Gastroesophageal sphincter (tissue), 4 donors: ENCODE measurements around the gene PTTG1. TPM values are rescaled to one million over a fixed set of nuclear protein-coding genes. Genes with fewer than 3 reads are reported as not detected.

ENCODE experiments used
- ATAC-seq: fragments of 150-250 bp; one replicate; pipeline ENCODE4 v1.9.1; 2016; ENCODE audit warnings: mild to moderate bottlenecking, moderate library complexity
- H3K27ac ChIP-seq, 4 donors: fragments of 200-600 bp; sonication (generic) in 3 of 4; 1 replicate in 3 of 4; 2 replicates in 1 of 4; pipeline ENCODE4 v1.5.1; 2016 to 2019
- H3K27me3 ChIP-seq: fragments of 200-600 bp; sonication (generic); one replicate; pipeline ENCODE4 v1.5.1; 2019
- H3K36me3 ChIP-seq, 2 donors: fragments of 200-600 bp; sonication (generic); one replicate each; pipeline ENCODE4 v1.5.1; 2019; ENCODE audit warnings: control low read depth in 1 of 2
- H3K4me1 ChIP-seq, 3 donors: fragments of 200-600 bp; sonication (generic); 1 replicate in 2 of 3; 2 replicates in 1 of 3; pipeline ENCODE4 v1.5.1; 2016 to 2019; ENCODE audit warnings: control low read depth in 2 of 3
- H3K4me3 ChIP-seq, 2 donors: fragments of 200-600 bp; sonication (generic); one replicate each; pipeline ENCODE4 v1.5.1; 2019; ENCODE audit warnings: mild to moderate bottlenecking in 1 of 2, moderate library complexity in 1 of 2
- H3K9me3 ChIP-seq, 3 donors: fragments of 200-600 bp; sonication (generic); one replicate each; pipeline ENCODE4 v1.5.1; 2017 to 2019; ENCODE audit warnings: control low read depth in 2 of 3
- CTCF ChIP-seq, 4 experiments: fragments of 200-600 bp in 2 of 4; fragments of 450-650 bp in 2 of 4; sonication (generic) in 1 of 4; IDR thresholded peaks; one replicate each; pipeline ENCODE4 v1.5.1; 2017 to 2019; ENCODE audit warnings: antibody characterized with exemption in 4 of 4, mild to moderate bottlenecking in 2 of 4, moderate library complexity in 2 of 4
- EP300 ChIP-seq: sonication (generic); formaldehyde crosslinking; IDR thresholded peaks from one replicate; pipeline ENCODE4 v1.6.1; 2017; ENCODE audit warnings: antibody characterized with exemption, mild to moderate bottlenecking
- POLR2A ChIP-seq, 2 donors: fragments of 450-650 bp; IDR thresholded peaks; one replicate each; pipeline ENCODE4 v1.6.1; 2017; ENCODE audit warnings: antibody characterized with exemption in 2 of 2, mild to moderate bottlenecking in 2 of 2, moderate library complexity in 1 of 2
- POLR2AphosphoS5 ChIP-seq: sonication (generic); formaldehyde crosslinking; IDR thresholded peaks from one replicate; pipeline ENCODE4 v1.6.1; 2017; ENCODE audit warnings: antibody characterized with exemption
- WGBS, 2 donors: methylation state at CpG; one replicate each; pipeline ENCODE4 v1.1.5; 2018; ENCODE audit warnings: low coverage in 1 of 2; 5-methylcytosine and 5-hydroxymethylcytosine counted together
- total RNA-seq, 4 donors: library from RNA; depleted of rRNA; stranded (reverse); fragments of >200 nt; gene quantifications; one replicate each; pipeline ENCODE4 v1.1.0, GENCODE V29; 2016

The PTTG1 gene
- total RNA-seq, 4 donors from 2014 or later: 3.5 to 31.8 (median 4.8) TPM

DNA sequence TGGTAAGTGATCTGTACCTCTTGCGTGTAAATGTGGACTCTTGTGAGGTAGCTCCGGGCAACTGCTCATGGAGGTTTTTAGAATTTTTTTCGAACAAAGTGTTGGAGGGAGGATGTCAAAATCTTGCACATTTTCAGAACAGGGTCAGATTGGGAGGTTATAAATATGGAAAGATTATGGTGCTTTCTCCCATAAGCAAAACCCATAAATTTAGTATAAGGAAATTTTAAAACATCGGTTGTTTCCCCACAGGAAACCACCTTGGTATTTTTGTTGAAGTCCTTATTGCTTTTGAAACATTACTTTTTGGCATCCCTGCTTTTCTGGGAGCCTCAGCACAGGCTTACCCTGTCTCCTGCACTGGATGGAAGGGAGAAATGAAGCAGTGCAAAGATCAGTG is 33.9 kb downstream of the PTTG1 start:
- ATAC-seq: no peak
- Histone ChIP-seq H3K4me1 (no peaks in the 10 kb centered on the region), H3K9me3 (no peaks in the 10 kb centered on the region), H3K36me3 (no peaks in the 10 kb centered on the region), H3K27ac (no peak overlapping the region), H3K4me3 (no peak overlapping the region), H3K27me3 (peaks cover 32% of the 10 kb centered on the region)
- WGBS, 2 donors: 76 to 89% methylated on average over 4 of the region's 4 CpGs
- TF ChIP-seq POLR2AphosphoS5: no peak
- TF ChIP-seq EP300: no peak
- no peak for TF ChIP-seq POLR2A (IDR thresholded peaks at IDR 0.05)
- no peak for TF ChIP-seq CTCF (IDR thresholded peaks at IDR 0.05)

DNA sequence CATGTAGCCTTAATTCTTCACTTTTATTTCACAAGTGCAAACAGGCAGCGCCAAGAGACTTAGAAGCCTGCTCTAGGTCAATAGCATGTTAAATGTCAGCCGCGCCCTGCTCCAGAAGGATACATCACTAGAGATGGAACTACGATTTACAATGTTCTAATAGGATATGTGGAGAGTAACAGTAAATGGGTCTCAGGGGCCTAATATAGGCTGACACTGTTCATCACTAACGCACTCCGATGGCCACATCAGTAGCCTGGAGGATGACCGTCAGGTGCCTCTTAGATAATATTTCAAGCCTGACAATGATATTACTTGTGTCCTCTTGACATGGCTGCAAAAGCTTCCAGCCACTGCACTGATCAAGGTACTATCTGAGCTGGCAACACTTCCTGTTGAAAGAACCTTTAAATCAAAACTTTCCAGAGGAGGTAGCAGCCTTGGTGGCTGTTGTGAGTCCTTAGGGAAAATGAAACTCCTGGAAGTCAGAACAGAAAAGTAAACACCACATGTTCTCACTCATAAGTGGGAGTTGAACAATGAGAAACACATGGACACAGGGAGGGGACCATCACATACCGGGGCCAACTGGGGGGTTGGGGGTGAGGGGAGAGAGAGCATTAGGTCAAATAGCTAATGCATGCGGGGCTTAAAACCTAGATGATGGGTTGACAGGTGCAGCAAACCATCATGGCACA is 35.0 kb downstream of the PTTG1 start:
- Histone ChIP-seq H3K4me3 (no peak overlapping the region), H3K36me3 (no peaks in the 10 kb centered on the region), H3K27me3 (peaks cover 32% of the 10 kb centered on the region), H3K4me1 (no peaks in the 10 kb centered on the region), H3K27ac (no peak overlapping the region), H3K9me3 (no peaks in the 10 kb centered on the region)
- no peak for ATAC-seq
- WGBS, 2 donors: 67% methylated on average over 4 of the region's 9 CpGs; no CpG with 5 or more reads in 1 of the 2 donors
- TF ChIP-seq EP300 (no peak), CTCF (IDR thresholded peaks at IDR 0.05) (no peak), POLR2AphosphoS5 (no peak), POLR2A (IDR thresholded peaks at IDR 0.05) (no peak)

DNA sequence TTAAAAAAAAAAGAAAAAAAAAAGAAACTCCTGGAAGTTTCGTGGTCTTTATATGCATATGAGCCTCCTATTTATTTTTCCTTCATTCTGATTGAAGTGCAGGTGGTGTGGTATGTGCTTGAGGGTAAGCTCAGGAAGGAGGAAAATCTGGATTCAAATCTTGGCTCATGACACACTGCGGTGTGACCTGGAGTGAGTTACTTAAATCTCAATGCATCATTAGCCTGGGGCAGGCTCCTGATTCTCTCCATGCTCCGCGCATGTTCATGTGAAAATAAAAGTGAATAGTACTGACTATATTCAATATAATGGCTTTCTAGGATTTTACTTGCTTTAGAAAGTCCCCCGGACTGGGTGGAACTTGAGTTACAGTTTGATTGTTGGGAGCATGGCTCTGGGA is 35.6 kb downstream of the PTTG1 start:
- no peak for ATAC-seq
- no peaks in the 10 kb centered on the region for H3K4me1 ChIP-seq
- no peak overlapping the region for H3K27ac ChIP-seq
- peaks cover 32% of the 10 kb centered on the region for H3K27me3 ChIP-seq
- TF ChIP-seq POLR2A (IDR thresholded peaks at IDR 0.05): no peak
- no peak for TF ChIP-seq CTCF (IDR thresholded peaks at IDR 0.05)
- no peak for TF ChIP-seq POLR2AphosphoS5
- TF ChIP-seq EP300: no peak
- WGBS, 2 donors: 86 to 94% methylated on average over 4 to 5 of the region's 5 CpGs
- no peaks in the 10 kb centered on the region for H3K9me3 ChIP-seq
- H3K4me3 ChIP-seq: no peak overlapping the region
- no peaks in the 10 kb centered on the region for H3K36me3 ChIP-seq

DNA sequence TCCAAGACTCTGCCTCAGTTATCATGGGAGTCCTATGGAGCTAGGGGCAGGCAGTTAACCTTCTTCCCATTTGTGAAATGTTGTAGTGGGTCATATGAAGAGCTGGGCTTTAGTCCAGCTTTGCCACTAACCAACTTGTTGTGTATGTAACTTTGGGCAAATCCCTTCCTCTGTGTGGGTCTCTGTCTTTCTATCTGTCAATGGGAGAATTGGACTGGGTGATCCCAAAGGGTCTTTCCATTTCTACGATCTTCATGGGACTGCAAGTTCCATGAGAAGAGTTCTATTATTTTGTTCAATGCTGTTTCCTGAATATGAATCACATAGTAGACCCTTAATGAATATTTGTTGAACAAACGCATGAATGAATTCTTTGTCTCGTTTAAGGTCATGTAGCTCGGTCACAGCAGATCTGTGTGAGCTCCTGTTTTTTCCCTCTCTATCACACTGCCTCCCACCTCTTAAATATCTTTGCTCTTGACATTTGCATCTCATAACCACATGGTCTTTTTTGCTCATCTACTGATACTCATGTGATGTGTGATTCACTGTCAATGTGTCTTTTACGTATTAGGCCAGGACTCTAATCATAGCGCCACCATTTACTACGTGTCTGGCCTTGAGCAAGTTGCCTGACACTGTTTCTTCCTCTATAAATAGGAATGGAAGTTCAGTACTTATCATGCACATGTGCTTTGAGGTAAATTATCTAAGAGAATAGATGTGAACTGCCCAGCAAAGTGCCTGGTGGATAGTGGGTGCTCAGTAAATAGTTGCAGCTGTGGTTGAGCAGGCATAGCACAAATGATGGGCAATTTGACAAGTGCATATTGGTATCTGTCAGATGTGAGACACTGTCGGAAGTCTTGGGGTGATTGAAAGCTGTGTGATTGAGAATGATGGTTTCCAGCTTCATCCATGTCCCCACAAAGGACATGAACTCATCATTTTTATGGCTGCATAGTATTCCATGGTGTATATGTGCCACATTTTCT is 37.4 kb downstream of the PTTG1 start:
- Histone ChIP-seq H3K4me3 (no peak overlapping the region), H3K4me1 (no peaks in the 10 kb centered on the region), H3K27ac (no peak overlapping the region), H3K27me3 (peaks cover 28% of the 10 kb centered on the region), H3K9me3 (no peaks in the 10 kb centered on the region), H3K36me3 (no peaks in the 10 kb centered on the region)
- 76 to 87% methylated on average over 7 to 8 of the region's 8 CpGs for WGBS, 2 donors
- ATAC-seq: no peak
- TF ChIP-seq EP300: no peak

- no peak overlapping the region for H3K4me3 ChIP-seq
- TF ChIP-seq POLR2AphosphoS5 (no peak), CTCF (IDR thresholded peaks at IDR 0.05) (no peak), EP300 (no peak), POLR2A (IDR thresholded peaks at IDR 0.05) (no peak)
- peaks cover 25% of the 10 kb centered on the region for H3K27me3 ChIP-seq
- 82 to 93% methylated on average over 4 of the region's 4 CpGs for WGBS, 2 donors
- no peak overlapping the region for H3K27ac ChIP-seq
- H3K36me3 ChIP-seq: no peaks in the 10 kb centered on the region
- no peaks in the 10 kb centered on the region for H3K9me3 ChIP-seq
- H3K4me1 ChIP-seq: no peaks in the 10 kb centered on the region
- ATAC-seq: no peak
Measured at GRCh38 chr5:160460377-160461049, 38.9 kb downstream of the PTTG1 start.
